HG03045 (cell line): ENCODE results near the gene TMX1.
"Not testable (repeated sequence)": the region's sequence is repeated elsewhere in the genome, so short reads cannot be mapped to it uniquely, and the experiment has no call there.

Experiments used
- ATAC-seq: cut with Tn5 transposase; IDR thresholded peaks from one replicate; pipeline ENCODE4 v1.9.1; 2021; ENCODE audit warnings: mild to moderate bottlenecking, moderate library complexity; ENCODE audit not compliant: unreplicated experiment

TMX1 gene

DNA sequence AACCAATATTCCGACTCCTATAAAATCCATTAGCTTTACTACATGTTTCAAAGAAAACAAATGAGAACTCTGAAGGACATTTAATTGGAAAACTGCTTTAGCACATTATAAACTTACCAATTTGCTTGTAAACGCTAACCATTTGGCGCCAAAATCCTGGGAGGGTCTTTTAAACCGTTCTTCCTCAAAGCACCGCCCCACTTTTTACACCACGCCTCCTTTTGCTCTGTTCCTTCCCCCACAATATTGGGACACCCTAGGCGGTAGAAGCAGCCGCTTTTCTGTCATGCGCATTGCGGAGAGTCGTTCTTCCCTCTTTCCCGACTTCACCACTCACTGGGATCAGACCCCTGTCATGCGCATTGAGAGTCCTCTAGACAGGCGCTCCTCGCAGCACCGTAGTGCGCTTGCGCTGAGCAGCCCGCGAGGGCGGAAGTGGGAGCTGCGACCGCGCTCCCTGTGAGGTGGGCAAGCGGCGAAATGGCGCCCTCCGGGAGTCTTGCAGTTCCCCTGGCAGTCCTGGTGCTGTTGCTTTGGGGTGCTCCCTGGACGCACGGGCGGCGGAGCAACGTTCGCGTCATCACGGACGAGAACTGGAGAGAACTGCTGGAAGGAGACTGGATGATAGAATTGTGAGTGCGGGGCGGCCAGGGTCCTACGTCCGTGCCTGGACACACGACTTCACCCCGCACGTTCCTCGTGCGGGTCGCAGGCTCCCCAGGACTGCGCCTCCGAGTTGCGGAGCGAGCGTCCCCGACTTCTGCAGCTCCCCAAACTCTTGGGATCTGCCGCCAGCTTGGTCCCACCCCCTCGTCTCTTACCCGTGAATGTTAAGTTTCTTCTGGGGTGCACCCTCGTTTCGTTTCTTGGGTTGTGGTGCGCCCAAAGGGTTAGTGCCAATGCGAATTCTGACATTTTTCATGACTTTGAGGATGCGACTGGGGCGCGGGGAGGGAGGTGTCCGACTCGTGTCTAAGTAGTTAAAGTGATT, at the start of gene TMX1:
Gene TMX1 (plus strand): TSS at position 435 of the 991 bp plus-strand sequence. CDS start 46 bp downstream, at position 481.
- peak; percentile 92 for ATAC-seq

- no peak for ATAC-seq
Observed at GRCh38 chr14:51201890-51202289, 38.2 kb upstream of the TMX1 start.

DNA sequence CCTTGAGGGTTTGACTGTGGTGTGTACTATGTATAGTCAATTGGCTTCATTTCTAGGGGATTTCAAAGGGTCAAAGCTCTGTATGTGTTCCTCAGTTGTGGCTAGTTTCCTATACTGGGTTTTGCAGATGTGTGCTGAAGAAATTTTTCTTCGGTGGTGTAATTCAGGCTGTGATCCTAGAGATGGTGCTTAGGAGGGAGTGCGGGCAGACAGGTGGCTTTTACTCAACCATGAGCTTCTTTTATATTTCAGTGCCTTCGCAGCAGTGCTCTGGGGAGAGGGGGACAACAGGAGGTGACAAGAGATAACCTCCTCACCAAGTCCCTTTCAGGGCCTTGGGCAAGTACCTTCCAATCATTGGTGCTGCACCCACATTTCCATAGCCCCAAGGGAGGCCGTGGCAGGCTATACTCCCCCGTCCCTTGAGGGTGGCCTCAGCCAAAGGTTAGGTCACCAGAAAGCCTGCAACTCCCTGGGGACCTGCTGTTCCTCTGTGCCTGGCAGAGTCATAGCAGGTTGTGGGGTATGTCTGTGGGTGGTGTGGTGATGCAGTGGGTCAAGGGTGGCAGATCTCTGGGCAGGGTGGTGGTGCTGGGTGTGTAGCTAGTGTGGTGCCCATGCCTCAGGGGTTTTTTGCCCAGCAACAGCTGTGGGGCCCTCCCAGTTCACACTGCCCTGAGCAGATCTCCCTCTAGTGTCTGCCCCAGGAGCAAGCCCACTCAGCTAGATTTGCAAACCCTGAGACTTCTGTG, 37.0 kb upstream of the TMX1 start:
- ATAC-seq: peak; percentile 69

DNA sequence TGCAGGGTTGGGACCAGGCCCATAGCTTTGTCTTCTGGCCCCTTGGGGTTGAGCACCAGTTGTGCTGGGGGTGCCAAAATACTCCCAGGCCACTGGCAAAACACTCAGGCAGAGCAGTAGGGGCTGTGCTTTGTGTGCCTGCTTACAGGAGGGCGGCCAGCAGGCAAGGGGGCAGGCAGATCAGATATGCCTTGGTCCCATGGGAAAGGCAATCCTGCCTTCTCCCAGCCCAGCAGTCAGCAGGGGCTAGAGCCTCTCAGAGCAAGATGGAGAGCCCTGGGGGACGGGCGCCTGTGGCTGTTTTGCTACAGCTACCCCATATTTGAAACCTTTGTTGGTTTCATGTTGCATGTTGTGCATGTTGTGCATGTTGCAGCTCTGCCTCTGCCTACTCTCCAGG, 36.2 kb upstream of the TMX1 start:
- no peak for ATAC-seq

GRCh38 chr14:51205486-51205885, 34.6 kb upstream of the TMX1 start:
- ATAC-seq: no peak

DNA sequence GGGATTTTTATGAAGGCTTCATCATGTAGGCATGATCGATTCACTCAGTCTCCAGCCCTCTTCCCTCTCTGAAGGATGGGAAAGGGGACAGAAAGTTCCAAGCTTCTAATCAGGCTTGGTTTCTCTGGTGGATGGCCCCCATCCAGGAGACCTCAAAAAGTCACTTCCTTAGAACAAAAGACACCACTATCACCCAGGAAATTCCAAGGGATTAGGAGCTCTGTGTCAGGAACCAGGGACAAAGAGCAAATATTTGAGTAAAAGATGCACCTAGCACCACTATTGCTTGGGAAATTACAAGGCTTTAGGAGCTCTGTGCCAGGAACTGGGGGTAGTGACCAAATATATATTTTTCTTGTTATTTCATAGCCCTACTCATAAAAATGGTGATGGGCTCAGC, 33.6 kb upstream of the TMX1 start:
- ATAC-seq: no peak

DNA sequence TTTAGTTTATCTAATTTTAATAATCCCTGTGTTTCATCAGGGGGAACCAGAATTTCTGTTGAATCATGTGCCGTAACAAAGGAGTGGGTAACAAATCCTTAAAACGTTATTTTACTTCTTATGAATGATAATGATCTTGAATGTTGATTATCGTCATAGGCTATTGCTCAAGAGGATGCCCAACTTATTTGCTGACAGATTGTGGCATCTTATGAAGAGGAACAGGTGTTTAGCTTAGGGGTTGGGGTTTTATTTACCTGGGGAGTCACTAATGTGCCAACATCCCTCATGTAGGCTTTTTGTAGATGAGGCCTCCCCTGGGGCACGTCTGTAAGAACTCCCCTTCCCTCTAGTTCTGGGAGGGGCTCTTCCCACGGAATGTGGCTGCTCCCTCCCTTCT, 32.4 kb upstream of the TMX1 start:
- no peak for ATAC-seq

- no peak for ATAC-seq
Observed at GRCh38 chr14:51208982-51209381, 31.1 kb upstream of the TMX1 start.

DNA sequence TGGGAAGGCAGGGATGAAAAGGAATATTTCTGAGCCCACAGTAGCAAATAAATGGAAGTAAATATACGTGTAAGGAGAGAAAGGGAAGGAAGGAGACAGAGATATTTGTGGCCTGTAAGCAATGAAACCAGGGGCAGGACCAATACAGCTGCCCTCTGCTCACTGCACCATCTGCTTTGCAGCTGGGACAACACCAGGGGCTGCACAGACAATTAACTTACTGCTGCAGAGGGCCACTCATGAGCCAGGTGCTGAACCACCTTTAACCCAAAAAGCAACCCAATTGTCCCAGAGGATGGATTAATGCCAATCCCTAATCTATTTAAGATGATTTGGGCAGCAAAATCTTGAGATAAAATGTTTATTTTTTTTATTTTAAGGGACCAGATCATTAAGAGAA, 30.6 kb upstream of the TMX1 start:
- ATAC-seq: no peak

DNA sequence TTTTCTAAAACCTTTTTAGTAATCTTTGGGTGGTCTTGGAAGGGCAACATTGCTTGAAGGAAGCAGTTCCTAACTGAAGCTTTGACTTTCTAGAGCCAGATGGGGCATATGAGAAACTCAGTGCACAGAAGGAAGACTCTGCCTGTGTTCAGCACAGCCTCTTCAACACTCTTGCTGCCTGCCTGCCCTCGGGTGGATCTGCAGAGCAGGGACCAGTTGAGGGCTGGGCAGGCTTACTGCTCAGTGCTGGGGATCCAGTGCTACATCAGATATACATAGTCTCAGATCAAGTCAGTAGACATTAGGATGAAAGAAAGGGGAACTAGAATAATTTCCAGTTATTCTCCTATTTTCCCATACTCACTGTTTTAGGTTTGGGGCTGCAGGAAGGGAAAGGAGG, 29.5 kb upstream of the TMX1 start:
- no peak for ATAC-seq

- ATAC-seq: no peak
Observed at GRCh38 chr14:51211149-51211548, 28.9 kb upstream of the TMX1 start.

GRCh38 chr14:51216602-51217001, 23.4 kb upstream of the TMX1 start:
- ATAC-seq: no peak

DNA sequence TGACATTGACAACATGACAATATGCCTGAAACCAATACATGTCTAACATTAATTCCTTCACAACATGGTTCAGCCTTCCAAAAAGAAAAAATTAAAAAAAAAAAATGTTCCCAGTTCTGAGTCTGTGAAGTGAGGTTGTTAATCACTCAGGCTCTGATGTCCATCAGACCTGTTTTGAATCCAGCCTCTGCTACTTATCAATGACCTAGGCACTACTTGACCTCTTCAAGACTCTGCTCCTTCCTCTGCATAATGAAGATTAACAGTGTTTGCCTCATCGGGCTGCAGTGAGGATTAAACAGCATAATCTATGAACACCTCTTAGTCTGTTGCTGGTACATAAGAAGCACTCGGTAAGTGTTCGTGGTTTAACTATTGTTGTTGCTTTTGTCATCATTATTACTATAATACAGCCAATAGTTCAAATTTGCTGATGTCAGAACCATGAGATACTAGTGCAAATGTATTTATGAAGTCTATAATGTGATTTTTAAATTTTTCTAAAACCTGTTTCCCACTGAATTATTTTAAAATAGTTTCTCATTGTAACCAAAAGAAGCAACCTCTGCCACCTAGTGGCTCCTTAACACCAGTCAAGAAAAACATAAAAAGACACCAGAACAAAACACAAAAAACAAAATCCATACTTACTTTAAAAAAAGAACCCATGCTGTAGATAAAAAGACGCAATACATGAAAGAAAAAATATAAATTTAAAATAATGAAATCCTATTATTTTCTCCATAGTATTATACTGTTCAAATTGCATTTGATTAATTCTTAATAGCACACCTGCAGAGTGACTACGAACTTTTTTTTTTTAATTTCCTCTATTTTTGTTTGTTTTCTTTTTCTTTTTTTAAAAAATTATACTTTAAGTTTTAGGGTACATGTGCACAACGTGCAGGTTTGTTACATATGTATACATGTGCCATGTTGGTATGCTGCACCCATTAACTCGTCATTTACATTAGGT, 20.3 kb upstream of the TMX1 start:
- no peak for ATAC-seq

GRCh38 chr14:51223463-51223862, 16.6 kb upstream of the TMX1 start:
- not testable (repeated sequence) for ATAC-seq

DNA sequence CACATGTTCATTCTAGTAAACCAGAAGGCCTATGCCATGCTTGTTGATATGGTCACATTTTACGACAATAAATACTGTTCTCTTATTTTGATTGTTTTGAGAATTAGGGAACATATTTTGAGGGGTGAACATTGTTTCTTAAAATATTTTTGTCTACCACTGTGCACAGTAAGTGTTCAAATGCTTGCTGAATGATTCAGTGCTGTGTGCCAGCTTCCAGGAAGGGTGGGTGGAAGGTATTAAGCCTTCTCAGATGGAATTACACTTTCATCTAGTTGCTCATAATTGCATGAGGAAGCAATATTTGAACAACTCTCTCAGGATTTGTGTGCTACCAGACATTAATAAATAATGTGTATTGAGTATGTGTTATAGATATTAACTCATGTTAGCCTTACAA, 15.5 kb upstream of the TMX1 start:
- ATAC-seq: no peak

GRCh38 chr14:51225751-51226150, 14.3 kb upstream of the TMX1 start:
- no peak for ATAC-seq

GRCh38 chr14:51228391-51228790, 11.7 kb upstream of the TMX1 start:
- no peak for ATAC-seq

DNA sequence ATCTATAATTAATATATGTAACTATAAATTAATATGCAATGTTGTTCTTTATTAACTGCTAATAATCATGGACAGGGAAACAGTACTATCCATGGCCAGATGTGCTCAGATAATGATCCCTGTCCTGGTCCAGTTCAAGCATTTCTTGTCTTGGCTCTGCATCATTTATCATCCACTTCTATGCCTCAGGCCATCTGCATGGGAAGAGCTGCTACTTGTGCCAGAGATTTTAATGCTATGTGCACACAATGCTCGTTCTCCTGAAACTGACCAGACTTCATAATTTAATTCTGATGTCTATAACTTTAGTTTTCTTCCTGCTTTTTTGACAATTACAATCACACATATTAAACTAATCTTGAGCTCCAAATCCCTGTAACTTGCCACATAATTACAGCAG, 11.2 kb upstream of the TMX1 start:
- no peak for ATAC-seq

GRCh38 chr14:51236314-51236713, 3.7 kb upstream of the TMX1 start:
- ATAC-seq: no peak

DNA sequence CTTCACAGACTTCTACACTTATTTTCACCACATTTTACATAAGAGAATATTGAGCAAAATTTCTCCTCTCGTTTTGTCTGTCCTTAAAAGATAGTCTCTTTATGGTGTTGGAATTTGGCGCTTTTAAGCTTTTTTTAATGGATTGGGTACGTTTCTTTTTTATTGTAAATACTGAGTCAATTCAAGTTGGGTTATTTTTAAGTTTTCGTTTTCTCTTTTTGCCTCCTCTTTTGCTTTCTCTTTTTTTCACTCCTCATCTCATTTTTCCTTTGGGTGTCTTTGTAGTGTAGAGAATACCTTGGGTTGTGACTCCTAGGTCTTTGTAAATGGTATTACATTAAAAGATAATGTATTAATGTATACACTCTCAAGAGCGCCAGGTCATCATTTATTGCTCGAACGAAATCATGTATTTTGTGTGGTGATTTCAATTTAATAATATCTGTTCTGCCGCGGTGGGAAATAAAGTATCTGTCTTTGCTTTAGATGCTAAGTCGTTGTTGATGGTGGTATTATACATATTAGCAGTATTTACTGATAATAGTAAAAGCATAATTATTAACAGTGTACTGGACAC, 845 bp downstream of the TMX1 start:
- ATAC-seq: no peak
